HCT116 (cell line): Measurements from ENCODE around the gene SF1. TPM values are rescaled to one million over a fixed set of nuclear protein-coding genes. Genes with fewer than 3 reads are reported as not detected.

Experiments
- ATAC-seq: fragments of 200-7000 bp; cut with Tn5 transposase; 2 replicates; pipeline ENCODE4 v1.9.1; 2020; ENCODE audit warnings: mild to moderate bottlenecking, moderate library complexity
- BruUV-seq: library from RNA; stranded (reverse); fragments of 400-500 nt; replicated peaks from 2 replicates; lab custom pipeline; 2021; lab: Mats Ljungman, UMichigan
- CTCF ChIA-PET: fragments of 300-600 bp; sonication (Branson Sonifier 250); formaldehyde crosslinking; loops from one replicate; lab custom pipeline; 2021; ENCODE audit warnings: antibody characterized with exemption; lab: Charles Lee
- POLR2A ChIA-PET: fragments of 300-600, 350-600 bp; sonication (Branson Sonifier 250); formaldehyde crosslinking; loops from one replicate; lab custom pipeline; 2021; ENCODE audit warnings: antibody characterized with exemption; lab: Charles Lee
- RAD21 ChIA-PET, 2 experiments: fragments of 300-600 bp; sonication (Branson Sonifier 250); formaldehyde crosslinking; loops; one replicate each; lab custom pipeline; 2023; ENCODE audit warnings: low total read pairs in 2 of 2; ENCODE audit not compliant: uncharacterized antibody in 2 of 2, unreplicated experiment in 2 of 2, low non-redundant PET in 1 of 2; lab: Charles Lee
- DNase-seq: peaks from one replicate; pipeline ENCODE4 v3.0.0-alpha.2; 2010; ENCODE audit warnings: low read depth, low spot score
- H2AFZ ChIP-seq: fragments of 200-600 bp; shearing (Covaris generic), sonication (generic); 2 replicates; pipeline ENCODE4 v1.6.1; 2017; ENCODE audit warnings: low read depth, mixed run types, mixed read lengths, antibody characterized with exemption, low read length; ENCODE audit not compliant: poor library complexity, severe bottlenecking
- H3K27ac ChIP-seq: 2 replicates; pipeline ENCODE4 v1.5.1; 2012; ENCODE audit warnings: low read depth, low read length
- H3K27me3 ChIP-seq: fragments of 200-600 bp; sonication (generic); 2 replicates; pipeline ENCODE4 v1.6.1; 2016; ENCODE audit warnings: mixed run types, low read length, mixed read lengths; ENCODE audit not compliant: insufficient read depth
- H3K36me3 ChIP-seq, 2 experiments: fragments of 200-500 bp in 1 of 2; fragments of 200-600 bp in 1 of 2; sonication (Bioruptor generic) in 1 of 2; sonication (generic) in 1 of 2; 2 replicates each; pipeline versions ENCODE4 v1.5.1 to v1.6.1; 2014 to 2016; ENCODE audit warnings: low read length in 2 of 2, inconsistent platforms in 1 of 2, mixed read lengths in 1 of 2, mixed run types in 1 of 2; ENCODE audit not compliant: insufficient read depth in 2 of 2, control insufficient read depth in 1 of 2
- H3K4me1 ChIP-seq, 2 experiments: fragments of 200-600 bp in 1 of 2; sonication (generic) in 1 of 2; 2 replicates each; pipeline versions ENCODE4 v1.5.1 to v1.6.1; 2012 to 2017; ENCODE audit warnings: low read length in 2 of 2, inconsistent platforms in 1 of 2, mild to moderate bottlenecking in 1 of 2, mixed read lengths in 1 of 2, mixed run types in 1 of 2, moderate library complexity in 1 of 2; ENCODE audit not compliant: insufficient read depth in 2 of 2, control insufficient read depth in 1 of 2
- H3K4me2 ChIP-seq: fragments of 200-600 bp; sonication (generic); 2 replicates; pipeline ENCODE4 v1.6.1; 2017; ENCODE audit warnings: mixed run types, low read length, mixed read lengths
- H3K4me3 ChIP-seq, 2 experiments: fragments of 200-600 bp in 1 of 2; sonication (generic) in 1 of 2; replicated peaks in 1 of 2; 2 replicates each; pipeline ENCODE4 v1.5.1; 2011 to 2016; ENCODE audit warnings: low read length in 2 of 2, control low read depth in 1 of 2, low read depth in 1 of 2, mild to moderate bottlenecking in 1 of 2, mixed read lengths in 1 of 2, mixed run types in 1 of 2
- H3K79me2 ChIP-seq: fragments of 200-600 bp; sonication (generic); 2 replicates; pipeline ENCODE4 v1.6.1; 2017; ENCODE audit warnings: mild to moderate bottlenecking, mixed run types, low read length, moderate library complexity, mixed read lengths; ENCODE audit not compliant: insufficient read depth
- H3K9ac ChIP-seq: fragments of 200-600 bp; sonication (generic); 2 replicates; pipeline ENCODE4 v1.6.1; 2016; ENCODE audit warnings: low read length, mixed read lengths
- H3K9me2 ChIP-seq: fragments of 200-600 bp; sonication (generic), shearing (Covaris generic); 2 replicates; pipeline ENCODE4 v1.6.1; 2017; ENCODE audit warnings: mixed run types, mild to moderate bottlenecking, moderate library complexity; ENCODE audit not compliant: insufficient read depth
- H3K9me3 ChIP-seq, 2 experiments: fragments of 200-500 bp in 1 of 2; fragments of 200-600 bp in 1 of 2; sonication (Bioruptor generic) in 1 of 2; sonication (generic) in 1 of 2; 2 replicates each; pipeline ENCODE4 v1.6.1; 2014 to 2017; ENCODE audit warnings: low read length in 2 of 2, mixed read lengths in 2 of 2, inconsistent platforms in 1 of 2, low read depth in 1 of 2, mild to moderate bottlenecking in 1 of 2, mixed run types in 1 of 2, moderate library complexity in 1 of 2; ENCODE audit not compliant: control insufficient read depth in 1 of 2, insufficient read depth in 1 of 2
- H4K20me1 ChIP-seq: fragments of 200-600 bp; sonication (generic), shearing (Covaris generic); 2 replicates; pipeline ENCODE4 v1.6.1; 2017; ENCODE audit warnings: mixed run types, mild to moderate bottlenecking, moderate library complexity; ENCODE audit not compliant: insufficient read depth
- CBX3 ChIP-seq: IDR thresholded peaks from 2 replicates; pipeline ENCODE4 v1.6.1; 2012; ENCODE audit warnings: low read depth
- CEBPB ChIP-seq: IDR thresholded peaks from 2 replicates; pipeline ENCODE4 v1.6.1; 2012; ENCODE audit warnings: low read depth
- EGR1 ChIP-seq: IDR thresholded peaks from 2 replicates; pipeline ENCODE4 v1.6.1; 2012; ENCODE audit warnings: low read depth
- ELF1 ChIP-seq: IDR thresholded peaks from 2 replicates; pipeline ENCODE4 v1.6.1; 2012; ENCODE audit warnings: low read depth, borderline replicate concordance
- EZH2phosphoT487 ChIP-seq: fragments of 200-600 bp; IDR thresholded peaks from 2 replicates; pipeline ENCODE4 v1.6.1; 2018; ENCODE audit warnings: antibody characterized with exemption, borderline replicate concordance
- JUND ChIP-seq: IDR thresholded peaks from 2 replicates; pipeline ENCODE4 v1.6.1; 2012
- POLR2A ChIP-seq: IDR thresholded peaks from 2 replicates; pipeline ENCODE4 v1.7.0; 2011; ENCODE audit warnings: borderline replicate concordance; ENCODE audit not compliant: insufficient read depth, insufficient read length; ENCODE audit errors: extremely low read depth
- POLR2AphosphoS5 ChIP-seq: IDR thresholded peaks from 2 replicates; pipeline ENCODE4 v1.6.1; 2011; ENCODE audit warnings: mild to moderate bottlenecking, low read depth, low read length, moderate library complexity
- RAD21 ChIP-seq: IDR thresholded peaks from 2 replicates; pipeline ENCODE4 v1.6.1; 2012; ENCODE audit warnings: low read depth, mild to moderate bottlenecking
- SP1 ChIP-seq: IDR thresholded peaks from 2 replicates; pipeline ENCODE4 v1.6.1; 2012; ENCODE audit warnings: low read depth
- SRF ChIP-seq: IDR thresholded peaks from 2 replicates; pipeline ENCODE4 v1.6.1; 2012; ENCODE audit warnings: low read depth
- YY1 ChIP-seq: IDR thresholded peaks from 2 replicates; pipeline ENCODE4 v1.6.1; 2011; ENCODE audit warnings: low read length, low read depth, moderate library complexity, mild to moderate bottlenecking; ENCODE audit not compliant: insufficient replicate concordance; ENCODE audit errors: extremely low read depth
- ZBTB33 ChIP-seq: IDR thresholded peaks from 2 replicates; pipeline ENCODE4 v1.6.1; 2011; ENCODE audit warnings: mild to moderate bottlenecking, low read length, moderate library complexity; ENCODE audit not compliant: insufficient replicate concordance; ENCODE audit errors: extremely low read depth
- ZFX ChIP-seq: fragments of 450-650 bp; IDR thresholded peaks from 2 replicates; pipeline ENCODE4 v1.6.1; 2017
- ZNF274 ChIP-seq: fragments of 200-500 bp; sonication (Bioruptor generic); IDR thresholded peaks from 2 replicates; pipeline ENCODE4 v1.6.1; 2014; ENCODE audit warnings: mild to moderate bottlenecking, low read depth, low read length, inconsistent platforms
- intact Hi-C: fragments of 100-400 bp; cut with micrococcal nuclease; formaldehyde crosslinking; loops from 2 replicates; pipeline ENCODE4 v1.10.0; 2022
- total RNA-seq: library from RNA; stranded (reverse); gene quantifications from one replicate; pipeline ENCODE4 v1.2.1, GENCODE V29; 2021; ENCODE audit not compliant: unreplicated experiment
- TF ChIP-seq, protein P1 (sequence below): IDR thresholded peaks from 2 replicates; pipeline ENCODE4 v1.6.1; 2012
- TF ChIP-seq, protein P2 (sequence below): IDR thresholded peaks from 2 replicates; pipeline ENCODE4 v1.6.1; 2012

Gene SF1
- total RNA-seq, 1 experiment from 2014 or later = 403 TPM

GRCh38 chr11:64810271-64810890 is 32.0 kb upstream of the SF1 start, which contains the start of gene MEN1:
Gene MEN1, minus strand, starts transcription at chr11:64810551. Its CDS starts 442 bp downstream, at chr11:64810109.
- intact Hi-C loops = no loop called here
- Histone ChIP-seq H3K4me3 (peak within 1 kb of the TSS; percentile 89 to 91), H3K79me2 (peaks cover 13% of the 10 kb centered on the region; the same call in 1 of the 2 replicates), H3K27ac (peak within 1 kb of the TSS; percentile 65), H3K9me3 (no peaks in the 10 kb centered on the region), H3K9ac (peak within 1 kb of the TSS; percentile 83), H3K27me3 (no peaks in the 10 kb centered on the region), H2AFZ (no peak within 1 kb of the TSS), H3K36me3 (peaks cover 5 to 10% of the 10 kb centered on the region in 2 experiments; a peak in 1 of 4 replicates), H3K9me2 (no peaks in the 10 kb centered on the region), H3K4me1 (peaks cover 7 to 18% of the 10 kb centered on the region in 2 experiments), H4K20me1 (no peaks in the 10 kb centered on the region), H3K4me2 (peak within 1 kb of the TSS; percentile 98)
- CTCF ChIA-PET = interaction anchor here (1.0 kb wide), 1 partner anchor 34 kb away, joined by 3 read pairs; the partner anchor contains the start of gene CDC42BPG
- DNase-seq (peak; percentile 90), ATAC-seq (peak; percentile 97)
- no TSS peak for BruUV-seq
- POLR2A ChIA-PET = interaction anchor here (1.1 to 2.5 kb wide), 2 partner anchors 32 to 34 kb away, joined by 5 to 11 read pairs; partner anchors contain the start of genes CDC42BPG and SF1
- RAD21 ChIA-PET = no interaction called here
- TF ChIP-seq SP1 (peak; percentile 66), EGR1 (no peak), POLR2A (peak; percentile 70), JUND (no peak), POLR2AphosphoS5 (peak; percentile 89), ZNF274 (no peak), YY1 (peak; percentile 44), ZFX (peak; percentile 72)
- TF ChIP-seq, protein P1, sequence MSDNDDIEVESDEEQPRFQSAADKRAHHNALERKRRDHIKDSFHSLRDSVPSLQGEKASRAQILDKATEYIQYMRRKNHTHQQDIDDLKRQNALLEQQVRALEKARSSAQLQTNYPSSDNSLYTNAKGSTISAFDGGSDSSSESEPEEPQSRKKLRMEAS = peak; percentile 61; the same call in 1 of the 2 replicates

DNA sequence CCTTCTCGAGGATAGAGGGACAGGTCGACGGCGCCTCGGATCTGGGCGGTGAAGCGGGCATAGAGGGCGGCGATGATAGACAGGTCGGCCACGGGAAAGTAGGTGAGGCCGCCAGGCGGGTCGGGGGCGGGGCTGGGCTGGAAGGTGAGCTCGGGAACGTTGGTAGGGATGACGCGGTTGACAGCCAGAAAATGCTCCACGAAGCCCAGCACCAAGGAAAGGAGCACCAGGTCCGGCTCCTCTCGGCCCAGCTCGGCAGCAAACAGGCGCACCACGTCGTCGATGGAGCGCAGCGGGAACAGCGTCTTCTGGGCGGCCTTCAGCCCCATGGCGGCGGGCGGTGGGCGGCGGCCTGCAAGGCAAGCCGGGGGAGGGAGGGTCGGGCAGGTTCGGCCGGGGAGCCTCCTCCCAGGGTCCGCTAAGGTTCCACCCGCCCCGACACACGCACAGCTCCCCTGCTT is 31.5 kb upstream of the SF1 start:
- Histone ChIP-seq H3K9me2 (no peaks in the 10 kb centered on the region), H3K79me2 (peaks cover 13% of the 10 kb centered on the region; the same call in 1 of the 2 replicates), H3K4me1 (peaks cover 7 to 14% of the 10 kb centered on the region in 2 experiments), H4K20me1 (no peaks in the 10 kb centered on the region), H3K27ac (peak overlapping the region; percentile 65), H3K4me2 (peak overlapping the region; percentile 98), H3K36me3 (peaks cover 5 to 10% of the 10 kb centered on the region in 2 experiments; a peak in 2 of 4 replicates), H3K9me3 (no peaks in the 10 kb centered on the region), H3K4me3 (peak overlapping the region; percentile 89 to 91), H2AFZ (no peak overlapping the region), H3K9ac (peak overlapping the region; percentile 83), H3K27me3 (no peaks in the 10 kb centered on the region)
- TF ChIP-seq ZBTB33 (no peak), SRF (no peak), ZFX (no peak), SP1 (no peak), CBX3 (no peak), ELF1 (no peak), EZH2phosphoT487 (no peak), POLR2AphosphoS5 (no peak), CEBPB (no peak), POLR2A (no peak), JUND (no peak), RAD21 (no peak), EGR1 (no peak)
- TF ChIP-seq, protein P2, sequence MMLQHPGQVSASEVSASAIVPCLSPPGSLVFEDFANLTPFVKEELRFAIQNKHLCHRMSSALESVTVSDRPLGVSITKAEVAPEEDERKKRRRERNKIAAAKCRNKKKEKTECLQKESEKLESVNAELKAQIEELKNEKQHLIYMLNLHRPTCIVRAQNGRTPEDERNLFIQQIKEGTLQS = no peak
- ATAC-seq (peak; percentile 51), DNase-seq (peak; percentile 12)
- intact Hi-C loops = no loop called here
- no TSS peak for BruUV-seq
- RAD21 ChIA-PET = no interaction called here
- CTCF ChIA-PET = no interaction called here
- POLR2A ChIA-PET = interaction anchor here (2.5 kb wide), 1 partner anchor 31 kb away, joined by 11 read pairs; the partner anchor contains the start of gene SF1
